ENCODE results near the gene TSGA10IP.

TSGA10IP gene

GRCh38 chr11:65931773-65932557 is 13.3 kb upstream of the TSGA10IP start:
- TF ChIP-seq CTCF (IDR thresholded peaks at IDR 0.05; ENCODE audit: extremely low read depth, insufficient read depth, missing control alignments), result no peak
- no peak for DNase-seq (ENCODE audit: low spot score)

GRCh38 chr11:65932558-65932919 is 12.7 kb upstream of the TSGA10IP start:
- in situ Hi-C loops (cut with MboI; ENCODE audit: low pct_unique_long_range_greater_than_20kb, low sequenced_read_pairs, unreplicated experiment), result no loop called here
- TF ChIP-seq CTCF (IDR thresholded peaks at IDR 0.05; ENCODE audit: extremely low read depth, insufficient read depth, missing control alignments), result no peak
- no peak for DNase-seq (ENCODE audit: low spot score)

More at GRCh38 chr11:65931773-65932557, 13.3 kb upstream of the TSGA10IP start:
- in situ Hi-C loops (cut with MboI; ENCODE audit: low pct_unique_long_range_greater_than_20kb, low sequenced_read_pairs, unreplicated experiment), result no loop called here

GRCh38 chr11:65934014-65934413 is 11.3 kb upstream of the TSGA10IP start:
- in situ Hi-C loops (cut with MboI; ENCODE audit: low pct_unique_long_range_greater_than_20kb, low sequenced_read_pairs, unreplicated experiment), result no loop called here

GRCh38 chr11:65937766-65938165 is 7.5 kb upstream of the TSGA10IP start:
- in situ Hi-C loops (cut with MboI; ENCODE audit: low pct_unique_long_range_greater_than_20kb, low sequenced_read_pairs, unreplicated experiment), result no loop called here
- TF ChIP-seq CTCF (IDR thresholded peaks at IDR 0.05; ENCODE audit: extremely low read depth, insufficient read depth, missing control alignments), result no peak
- no peak for DNase-seq (ENCODE audit: low spot score)

More at GRCh38 chr11:65934014-65934413, 11.3 kb upstream of the TSGA10IP start:
- no peak for TF ChIP-seq CTCF (IDR thresholded peaks at IDR 0.05; ENCODE audit: extremely low read depth, insufficient read depth, missing control alignments)
- no peak for DNase-seq (ENCODE audit: low spot score)

- in situ Hi-C loops (cut with MboI; ENCODE audit: low pct_unique_long_range_greater_than_20kb, low sequenced_read_pairs, unreplicated experiment), result no loop called here
- TF ChIP-seq CTCF (IDR thresholded peaks at IDR 0.05; ENCODE audit: extremely low read depth, insufficient read depth, missing control alignments), result no peak
Measured at GRCh38 chr11:65941720-65942310, 3.5 kb upstream of the TSGA10IP start.

GRCh38 chr11:65942531-65942930 is 2.7 kb upstream of the TSGA10IP start:
- DNase-seq (ENCODE audit: low spot score), result no peak
- in situ Hi-C loops (cut with MboI; ENCODE audit: low pct_unique_long_range_greater_than_20kb, low sequenced_read_pairs, unreplicated experiment), result no loop called here
- no peak for TF ChIP-seq CTCF (IDR thresholded peaks at IDR 0.05; ENCODE audit: extremely low read depth, insufficient read depth, missing control alignments)

More at GRCh38 chr11:65941720-65942310, 3.5 kb upstream of the TSGA10IP start:
- DNase-seq (ENCODE audit: low spot score), result no peak

Measured in GM13977 (cell line).